ENCODE data around the gene PSMA6. TPM values are rescaled to one million over a fixed set of nuclear protein-coding genes. Genes with fewer than 3 reads are reported as not detected.
A peak's percentile ranks its signal among the peaks of the same experiment; 100 is the strongest.

PSMA6 gene
- total and polyA plus RNA-seq, 2 experiments from 2014 or later = 171 to 225 TPM

- WGBS, 2 experiments (ENCODE audit: low coverage in 1 of 2, low lambda C conversion rate in 2 of 2, missing lambda C conversion rate in 2 of 2) = 95 to 96% methylated on average over 5 of the region's 5 CpGs
- no peaks in the 10 kb centered on the region for H3K79me2 ChIP-seq (ENCODE audit: insufficient read depth)
- H3K9me3 ChIP-seq (ENCODE audit: low read depth) = no peaks in the 10 kb centered on the region
- 0 out of 2 replicates have a peak, but pooled peaks cover 5% of the 10 kb centered on the region for H3K4me1 ChIP-seq (ENCODE audit: insufficient read depth)
- TF ChIP-seq EZH2phosphoT487 (IDR thresholded peaks at IDR 0.05; ENCODE audit: insufficient read depth, low read depth) (no peak), EZH2 (IDR thresholded peaks at IDR 0.05; ENCODE audit: insufficient read depth, poor library complexity, severe bottlenecking) (no peak)
- no peak overlapping the region for H3K9ac ChIP-seq
- no peaks in the 10 kb centered on the region for H4K20me1 ChIP-seq (ENCODE audit: insufficient read depth)
- H3K4me2 ChIP-seq (ENCODE audit: unreplicated experiment) = peak overlapping the region; percentile 4
- H3K27me3 ChIP-seq (replicated peaks; ENCODE audit: insufficient read depth) = no peaks in the 10 kb centered on the region
- no peak overlapping the region for H2AFZ ChIP-seq
- H3K9me2 ChIP-seq (ENCODE audit: insufficient read depth) = no peaks in the 10 kb centered on the region
- peak; percentile 30 for DNase-seq
- in situ Hi-C loops (cut with MboI) = no loop called here
- no peak overlapping the region for H3K27ac ChIP-seq
- H3K4me3 ChIP-seq = no peak overlapping the region
- 0 out of 2 replicates have a peak, but pooled peaks cover 8% of the 10 kb centered on the region for H3F3A ChIP-seq (ENCODE audit: insufficient read depth)
- no peaks in the 10 kb centered on the region for H3K36me3 ChIP-seq (ENCODE audit: low read depth)
Measured at GRCh38 chr14:35285168-35286002, 6.8 kb upstream of the PSMA6 start.

- H3K4me3 ChIP-seq = no peak overlapping the region
- no peak overlapping the region for H3K27ac ChIP-seq
- H3K36me3 ChIP-seq (ENCODE audit: low read depth) = no peaks in the 10 kb centered on the region
- 0 out of 2 replicates have a peak, but pooled peaks cover 8% of the 10 kb centered on the region for H3F3A ChIP-seq (ENCODE audit: insufficient read depth)
- no peak for TF ChIP-seq EZH2phosphoT487 (IDR thresholded peaks at IDR 0.05; ENCODE audit: insufficient read depth, low read depth)
- TF ChIP-seq EZH2 (IDR thresholded peaks at IDR 0.05; ENCODE audit: insufficient read depth, poor library complexity, severe bottlenecking) = no peak
- H3K4me1 ChIP-seq (ENCODE audit: insufficient read depth) = 0 out of 2 replicates have a peak, but pooled peaks cover 5% of the 10 kb centered on the region
- WGBS, 2 experiments (ENCODE audit: low coverage in 1 of 2, low lambda C conversion rate in 2 of 2, missing lambda C conversion rate in 2 of 2) = 96 to 97% methylated on average over 8 of the region's 8 CpGs
- no peak overlapping the region for H3K4me2 ChIP-seq (ENCODE audit: unreplicated experiment)
- H2AFZ ChIP-seq = no peak overlapping the region
- H3K9me2 ChIP-seq (ENCODE audit: insufficient read depth) = no peaks in the 10 kb centered on the region
- DNase-seq = no peak
- H3K79me2 ChIP-seq (ENCODE audit: insufficient read depth) = no peaks in the 10 kb centered on the region
- no peak overlapping the region for H3K9ac ChIP-seq
- H3K9me3 ChIP-seq (ENCODE audit: low read depth) = no peaks in the 10 kb centered on the region
- H4K20me1 ChIP-seq (ENCODE audit: insufficient read depth) = no peaks in the 10 kb centered on the region
- in situ Hi-C loops (cut with MboI) = no loop called here
- H3K27me3 ChIP-seq (replicated peaks; ENCODE audit: insufficient read depth) = no peaks in the 10 kb centered on the region
Measured at GRCh38 chr14:35286003-35286600, 6.1 kb upstream of the PSMA6 start.

GRCh38 chr14:35286707-35287106 lies 5.5 kb upstream of the PSMA6 start:
- Histone ChIP-seq H3K4me1 (ENCODE audit: insufficient read depth) (0 out of 2 replicates have a peak, but pooled peaks cover 5% of the 10 kb centered on the region), H3K36me3 (ENCODE audit: low read depth) (no peaks in the 10 kb centered on the region), H4K20me1 (ENCODE audit: insufficient read depth) (no peaks in the 10 kb centered on the region), H3K79me2 (ENCODE audit: insufficient read depth) (no peaks in the 10 kb centered on the region), H3K27me3 (replicated peaks; ENCODE audit: insufficient read depth) (no peaks in the 10 kb centered on the region), H3K4me3 (no peak overlapping the region), H3K9me3 (ENCODE audit: low read depth) (no peaks in the 10 kb centered on the region), H2AFZ (no peak overlapping the region), H3K27ac (no peak overlapping the region), H3K9ac (no peak overlapping the region), H3K9me2 (ENCODE audit: insufficient read depth) (no peaks in the 10 kb centered on the region), H3F3A (ENCODE audit: insufficient read depth) (0 out of 2 replicates have a peak, but pooled peaks cover 10% of the 10 kb centered on the region), H3K4me2 (ENCODE audit: unreplicated experiment) (no peak overlapping the region)
- TF ChIP-seq EZH2 (IDR thresholded peaks at IDR 0.05; ENCODE audit: insufficient read depth, poor library complexity, severe bottlenecking) (no peak), EZH2phosphoT487 (IDR thresholded peaks at IDR 0.05; ENCODE audit: insufficient read depth, low read depth) (no peak)
- no peak for DNase-seq
- in situ Hi-C loops (cut with MboI) = no loop called here
- 54 to 77% methylated on average over 1 of the region's 1 CpG for WGBS, 2 experiments (ENCODE audit: low coverage in 1 of 2, low lambda C conversion rate in 2 of 2, missing lambda C conversion rate in 2 of 2)

GRCh38 chr14:35287431-35288013 lies 4.7 kb upstream of the PSMA6 start:
- no peak overlapping the region for H3K9ac ChIP-seq
- H3K27me3 ChIP-seq (replicated peaks; ENCODE audit: insufficient read depth) = no peaks in the 10 kb centered on the region
- DNase-seq = no peak
- H3K9me2 ChIP-seq (ENCODE audit: insufficient read depth) = no peaks in the 10 kb centered on the region
- no peaks in the 10 kb centered on the region for H3K36me3 ChIP-seq (ENCODE audit: low read depth)
- H4K20me1 ChIP-seq (ENCODE audit: insufficient read depth) = no peaks in the 10 kb centered on the region
- H3K9me3 ChIP-seq (ENCODE audit: low read depth) = no peaks in the 10 kb centered on the region
- H2AFZ ChIP-seq = no peak overlapping the region
- no peak overlapping the region for H3K27ac ChIP-seq
- H3F3A ChIP-seq (ENCODE audit: insufficient read depth) = 0 out of 2 replicates have a peak, but pooled peaks cover 13% of the 10 kb centered on the region
- H3K79me2 ChIP-seq (ENCODE audit: insufficient read depth) = peaks cover 2% of the 10 kb centered on the region
- in situ Hi-C loops (cut with MboI) = no loop called here
- no peak overlapping the region for H3K4me3 ChIP-seq
- 46 to 53% methylated on average over 8 of the region's 8 CpGs for WGBS, 2 experiments (ENCODE audit: low coverage in 1 of 2, low lambda C conversion rate in 2 of 2, missing lambda C conversion rate in 2 of 2)
- TF ChIP-seq EZH2 (IDR thresholded peaks at IDR 0.05; ENCODE audit: insufficient read depth, poor library complexity, severe bottlenecking) = no peak
- no peak for TF ChIP-seq EZH2phosphoT487 (IDR thresholded peaks at IDR 0.05; ENCODE audit: insufficient read depth, low read depth)
- H3K4me2 ChIP-seq (ENCODE audit: unreplicated experiment) = no peak overlapping the region
- H3K4me1 ChIP-seq (ENCODE audit: insufficient read depth) = 0 out of 2 replicates have a peak, but pooled peaks cover 5% of the 10 kb centered on the region

All from GM23248 (cell line).